Iris pigment epithelial cell (primary cell): ENCODE measurements around the gene NAT8L.

Experiments used
- DNase-seq: peaks from one replicate; pipeline ENCODE4 v3.0.0-alpha.2; 2011; ENCODE audit warnings: low read depth

NAT8L gene

DNA sequence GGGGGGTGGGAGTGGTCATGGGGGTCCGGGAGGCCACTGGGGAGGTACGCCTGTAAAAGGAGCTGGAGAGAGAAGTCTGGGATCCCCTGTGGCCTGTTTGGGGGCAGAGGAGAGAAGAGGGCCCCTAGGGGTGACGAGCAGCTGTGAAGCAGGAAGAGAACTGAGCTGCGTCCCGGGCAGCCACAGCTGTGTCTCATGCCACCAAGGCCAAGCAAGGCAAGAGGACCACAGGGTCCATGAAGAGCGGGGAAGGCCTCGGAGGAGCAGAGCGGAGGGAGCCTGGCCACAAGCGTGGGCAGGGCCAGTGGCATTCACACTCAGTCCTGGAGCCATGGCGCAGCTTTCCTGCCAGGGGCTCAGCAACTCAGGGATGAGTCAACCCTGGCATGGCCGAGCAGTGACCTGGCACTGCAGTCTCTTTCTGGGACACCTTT is 13.6 kb upstream of the NAT8L start:
- no peak for DNase-seq

DNA sequence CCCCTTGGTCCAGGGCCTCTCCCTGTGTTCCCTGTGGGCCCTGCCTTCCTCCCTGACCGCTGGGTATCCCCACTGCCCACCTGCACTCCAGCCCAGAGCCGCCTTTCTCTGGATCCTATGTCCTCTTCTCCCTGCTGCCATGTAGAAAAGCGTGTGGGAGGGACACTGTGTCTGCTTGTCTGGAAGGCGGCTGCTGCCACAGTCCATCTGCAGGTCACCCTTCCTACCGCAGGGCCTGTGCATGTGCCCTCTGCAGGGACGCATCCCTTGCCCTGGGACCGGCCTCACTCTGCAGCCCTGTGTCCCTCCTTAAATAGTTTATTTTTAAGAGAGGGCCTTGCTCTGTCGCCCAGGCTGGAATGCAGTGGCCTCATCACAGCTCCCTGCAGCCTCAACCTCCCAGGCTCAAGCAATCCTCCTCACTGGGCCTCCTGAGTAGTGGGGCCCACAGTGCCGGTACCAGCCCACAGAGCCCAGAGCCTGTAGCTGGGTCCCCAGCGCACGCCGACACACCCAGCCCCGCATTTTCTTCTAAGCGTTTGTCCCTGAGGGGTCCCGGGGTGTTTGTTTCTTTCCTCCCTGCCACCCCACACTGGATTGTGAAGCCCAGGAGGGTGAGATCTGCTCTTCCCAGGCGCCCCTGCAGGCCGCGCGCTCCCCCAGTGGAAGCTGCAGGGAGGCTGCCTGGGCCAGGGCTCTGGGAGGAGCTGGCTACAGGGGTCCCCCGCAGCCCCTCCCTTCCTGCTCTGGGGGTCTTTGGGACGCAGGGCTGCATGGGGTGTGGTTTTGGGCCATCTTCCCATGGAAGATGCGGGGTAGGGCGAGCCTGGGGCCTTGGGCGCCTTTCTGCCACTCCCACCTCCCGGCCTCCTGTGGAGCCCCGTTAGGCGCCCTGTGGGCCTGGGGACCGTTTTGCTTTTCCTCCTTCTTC is 12.8 kb upstream of the NAT8L start:
- DNase-seq: no peak

DNA sequence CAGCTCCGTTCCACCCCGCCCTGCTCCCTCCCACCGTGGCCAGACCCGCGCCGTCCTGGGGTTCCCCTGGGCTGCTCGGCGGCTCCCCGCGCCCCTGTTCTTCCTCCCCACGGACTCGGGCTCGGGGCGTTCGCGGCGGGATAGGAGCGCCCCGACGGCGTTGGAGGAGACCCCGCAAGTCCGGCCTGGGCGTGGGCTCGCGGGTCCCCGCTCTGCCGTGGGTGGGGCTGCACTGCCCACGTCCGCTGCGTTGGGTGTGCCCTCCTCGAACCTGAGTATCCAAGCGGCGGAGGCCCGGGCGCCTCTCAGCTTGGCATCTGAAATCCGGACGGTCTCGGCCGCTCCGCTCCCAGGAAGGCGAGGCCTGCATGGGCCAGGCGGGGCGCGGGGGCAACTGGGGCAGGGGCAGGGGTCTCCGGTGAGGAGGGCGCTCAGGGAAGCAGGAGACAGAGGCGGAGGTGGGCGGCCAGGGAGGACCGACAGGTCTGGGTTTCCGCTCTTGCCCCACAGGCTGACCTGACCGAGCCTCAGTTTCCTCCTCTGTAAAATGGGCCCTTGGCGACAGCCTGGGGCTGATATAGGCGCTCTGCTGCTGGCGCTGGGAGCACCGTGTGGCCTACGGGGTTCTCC is 12.0 kb upstream of the NAT8L start:
- no peak for DNase-seq

DNA sequence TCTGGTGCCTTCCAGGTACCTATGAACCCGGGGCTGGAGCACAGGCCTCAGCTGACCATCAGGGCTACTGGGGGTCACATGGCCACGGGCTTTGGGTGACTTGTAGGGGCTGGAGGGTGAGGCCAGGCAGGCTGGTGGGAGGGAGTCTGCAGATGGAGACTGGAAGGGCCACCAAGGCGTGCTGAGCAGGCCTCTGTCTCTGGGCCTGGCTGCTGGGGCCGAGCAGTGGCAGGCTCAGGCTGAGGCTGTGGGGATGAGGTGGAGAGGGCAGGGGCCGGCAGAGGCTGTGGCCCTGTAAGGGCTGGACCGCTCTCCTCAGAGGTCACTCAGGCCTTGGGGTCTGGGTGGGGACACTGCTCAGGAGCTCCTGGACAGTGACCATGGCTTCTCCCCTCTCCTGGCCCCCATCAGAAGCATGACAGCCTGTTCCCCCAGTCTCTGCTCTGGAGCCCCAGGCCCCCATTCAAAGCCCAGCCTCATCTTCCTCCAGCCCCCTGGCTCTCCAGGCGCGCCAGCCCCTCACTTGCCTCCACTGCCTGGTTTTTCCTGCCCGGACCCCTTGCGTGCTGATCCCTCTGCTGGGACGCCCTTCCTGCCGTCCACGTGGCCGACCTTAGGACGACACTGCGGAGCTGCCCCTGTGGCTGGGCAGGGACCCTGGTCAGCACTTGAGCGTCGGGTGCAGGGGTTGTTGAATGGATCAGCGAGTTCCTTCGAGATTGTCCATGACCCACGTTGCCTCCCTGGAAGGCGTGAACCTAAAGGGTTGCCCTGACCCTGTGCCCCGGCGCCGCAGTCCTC is 11.1 kb upstream of the NAT8L start:
- no peak for DNase-seq

DNA sequence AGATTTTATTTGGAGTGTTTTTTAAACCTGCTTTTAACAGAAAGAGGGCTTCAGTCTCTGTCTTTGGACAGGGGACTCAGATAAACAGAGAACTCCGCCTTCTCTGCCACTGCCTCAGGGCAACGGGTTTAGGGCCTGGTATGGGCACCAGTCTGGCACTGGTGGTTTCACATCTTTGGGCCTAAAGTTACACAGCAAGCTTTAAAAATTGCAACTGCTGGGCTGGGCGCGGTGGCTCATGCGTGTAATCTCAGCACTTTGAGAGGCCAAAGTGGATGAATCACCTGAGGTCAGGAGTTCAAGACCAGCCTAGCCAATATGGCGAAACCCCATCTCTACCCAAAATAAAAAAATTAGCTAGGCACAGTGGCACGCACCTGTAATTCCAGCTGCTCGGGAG is 10.3 kb upstream of the NAT8L start:
- DNase-seq: no peak

DNA sequence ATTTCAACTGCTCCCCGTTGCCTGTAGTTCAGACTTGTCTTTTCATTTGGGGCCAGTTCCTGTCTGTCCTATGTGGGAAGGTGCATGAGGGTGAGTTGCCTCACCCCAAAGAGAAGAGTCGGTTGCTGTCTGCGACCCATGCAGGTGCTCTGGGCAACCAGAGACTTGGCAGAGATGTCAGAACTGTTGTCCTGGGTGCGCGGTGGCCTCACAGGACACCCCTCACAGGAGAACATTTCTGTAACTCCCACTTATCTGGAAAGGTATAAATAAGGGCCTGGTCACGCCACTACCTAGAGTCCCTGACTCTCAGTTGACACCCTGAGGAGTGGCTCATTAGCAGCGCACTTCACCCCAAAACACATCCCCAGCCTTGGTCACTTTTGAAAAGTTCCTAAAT is 9.7 kb upstream of the NAT8L start:
- DNase-seq: no peak

DNA sequence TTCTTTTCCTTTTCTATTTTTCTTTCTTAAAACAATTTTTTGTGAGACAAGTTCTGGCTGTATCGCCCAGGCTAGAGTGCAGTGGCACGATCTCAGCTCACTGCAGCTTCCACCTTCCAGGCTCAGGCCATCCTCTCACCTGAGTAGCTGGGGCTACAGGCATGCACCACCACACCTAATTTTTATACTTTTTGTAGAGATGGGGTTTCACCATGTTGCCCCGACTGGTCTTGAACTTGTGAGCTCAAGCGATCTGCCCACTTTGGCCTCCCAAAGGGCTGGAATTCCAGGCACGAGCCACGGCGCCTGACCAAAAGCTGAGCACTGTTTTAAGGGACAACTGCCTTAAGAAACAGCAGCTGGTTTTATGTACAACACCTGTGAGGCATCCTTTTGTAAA is 9.3 kb upstream of the NAT8L start:
- DNase-seq: no peak

DNA sequence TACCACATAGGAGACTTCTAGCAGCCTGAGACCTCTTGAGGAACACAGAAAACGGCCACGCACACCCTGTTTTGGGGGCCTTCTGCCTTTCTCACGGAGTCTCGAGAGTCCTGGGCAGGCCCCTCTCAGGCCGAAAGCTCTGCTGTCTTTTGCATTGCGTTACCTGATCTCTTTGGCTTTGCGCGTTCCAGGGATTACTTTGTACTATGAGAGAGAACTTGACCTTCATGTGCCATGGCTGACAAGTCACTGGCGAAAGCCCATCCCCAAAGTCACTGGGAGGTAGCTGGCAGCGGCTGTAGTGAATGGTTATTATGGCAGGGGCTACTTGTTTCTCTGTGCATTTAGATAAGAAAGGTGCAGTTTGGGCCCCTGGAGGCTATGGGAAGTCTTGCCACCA is 8.0 kb upstream of the NAT8L start:
- no peak for DNase-seq

DNA sequence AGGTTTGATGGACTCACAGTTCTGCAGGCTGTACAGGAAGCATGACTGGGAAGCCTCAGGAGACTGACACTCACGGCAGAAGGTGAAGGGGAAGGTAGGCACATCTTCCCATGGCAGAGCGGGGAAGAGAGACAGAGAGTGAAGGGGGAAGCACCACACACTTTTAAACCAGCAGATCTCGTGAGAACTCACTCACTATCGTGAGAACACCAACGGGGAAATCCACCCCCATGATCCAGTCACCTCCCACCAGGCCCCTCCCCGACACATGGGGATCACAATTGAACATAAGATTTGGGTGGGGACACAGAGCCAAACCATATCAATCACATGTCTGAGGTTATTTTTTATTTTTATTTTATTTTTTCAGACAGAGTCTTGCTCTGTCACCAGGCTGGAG is 4.9 kb upstream of the NAT8L start:
- DNase-seq: no peak

DNA sequence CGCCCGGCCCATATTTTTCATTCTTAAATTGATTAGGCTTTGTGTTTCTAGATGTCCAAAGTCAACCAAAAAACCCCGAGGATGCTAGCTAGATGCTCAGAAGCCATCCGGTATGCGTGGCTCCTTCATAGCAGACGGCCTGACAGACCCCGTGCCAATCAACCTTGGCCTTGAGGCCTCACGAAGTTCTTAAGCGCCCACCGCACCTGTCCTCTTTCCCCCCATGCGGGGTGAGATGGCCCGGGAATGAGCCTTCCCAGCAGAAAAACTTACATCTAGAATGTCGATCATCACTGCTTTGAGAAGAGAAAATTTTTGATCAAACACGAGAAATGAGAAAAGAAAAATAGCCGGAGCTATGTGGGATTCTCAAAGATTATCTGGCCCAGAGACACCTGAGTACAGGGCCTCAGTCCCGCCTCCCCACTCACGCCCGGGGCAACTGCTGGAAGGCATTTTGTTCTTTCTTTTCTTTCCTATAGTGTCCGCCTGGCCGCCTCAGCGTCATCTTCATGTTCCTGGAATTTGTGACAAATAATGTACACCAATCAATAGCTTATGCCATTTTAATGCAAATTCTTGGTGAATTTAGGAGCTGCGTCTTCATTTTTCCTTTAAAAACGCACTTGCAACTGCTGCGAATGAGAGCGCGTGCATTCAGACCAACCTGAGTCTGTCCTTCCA is 1.6 kb upstream of the NAT8L start:
- no peak for DNase-seq

DNA sequence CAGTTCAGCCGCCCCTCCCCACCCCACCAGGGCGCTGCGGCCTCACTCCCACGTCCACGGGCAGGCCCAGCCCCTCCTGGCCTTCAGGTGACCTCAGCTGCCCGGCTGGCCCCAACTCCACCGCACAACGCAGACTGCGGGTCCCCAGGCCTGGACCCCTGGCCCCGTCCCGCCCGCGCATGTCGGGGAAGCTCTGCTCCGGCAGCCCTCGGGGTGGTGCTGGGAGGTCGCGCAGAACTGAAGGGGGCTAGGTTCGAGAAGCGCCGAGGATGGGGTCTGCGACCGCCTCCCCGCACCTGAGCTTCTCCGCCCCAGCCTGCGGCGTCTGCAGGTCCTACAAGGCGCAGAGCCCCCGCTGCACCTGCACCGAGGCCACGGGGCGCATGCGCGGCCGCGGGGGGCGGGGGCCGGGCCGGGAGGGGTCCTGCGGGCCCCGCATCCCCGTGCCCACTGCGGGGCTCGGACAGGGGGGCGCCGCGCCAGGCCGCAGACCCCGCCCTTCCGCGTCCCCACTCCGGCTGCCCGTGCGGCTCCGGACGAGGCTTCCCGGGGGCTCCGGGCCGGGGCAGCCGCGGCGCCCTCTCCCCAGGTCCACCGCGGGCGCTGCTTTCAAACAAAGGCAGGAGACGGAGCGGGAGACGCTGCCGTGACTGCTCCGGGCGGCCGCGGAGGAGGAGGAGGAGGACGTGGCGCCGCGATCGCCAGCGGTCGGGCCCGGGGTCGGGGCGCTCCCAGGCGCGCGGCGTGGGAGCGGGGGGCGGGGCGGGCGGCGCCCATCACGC is 672 bp upstream of the NAT8L start:
- DNase-seq: no peak

DNA sequence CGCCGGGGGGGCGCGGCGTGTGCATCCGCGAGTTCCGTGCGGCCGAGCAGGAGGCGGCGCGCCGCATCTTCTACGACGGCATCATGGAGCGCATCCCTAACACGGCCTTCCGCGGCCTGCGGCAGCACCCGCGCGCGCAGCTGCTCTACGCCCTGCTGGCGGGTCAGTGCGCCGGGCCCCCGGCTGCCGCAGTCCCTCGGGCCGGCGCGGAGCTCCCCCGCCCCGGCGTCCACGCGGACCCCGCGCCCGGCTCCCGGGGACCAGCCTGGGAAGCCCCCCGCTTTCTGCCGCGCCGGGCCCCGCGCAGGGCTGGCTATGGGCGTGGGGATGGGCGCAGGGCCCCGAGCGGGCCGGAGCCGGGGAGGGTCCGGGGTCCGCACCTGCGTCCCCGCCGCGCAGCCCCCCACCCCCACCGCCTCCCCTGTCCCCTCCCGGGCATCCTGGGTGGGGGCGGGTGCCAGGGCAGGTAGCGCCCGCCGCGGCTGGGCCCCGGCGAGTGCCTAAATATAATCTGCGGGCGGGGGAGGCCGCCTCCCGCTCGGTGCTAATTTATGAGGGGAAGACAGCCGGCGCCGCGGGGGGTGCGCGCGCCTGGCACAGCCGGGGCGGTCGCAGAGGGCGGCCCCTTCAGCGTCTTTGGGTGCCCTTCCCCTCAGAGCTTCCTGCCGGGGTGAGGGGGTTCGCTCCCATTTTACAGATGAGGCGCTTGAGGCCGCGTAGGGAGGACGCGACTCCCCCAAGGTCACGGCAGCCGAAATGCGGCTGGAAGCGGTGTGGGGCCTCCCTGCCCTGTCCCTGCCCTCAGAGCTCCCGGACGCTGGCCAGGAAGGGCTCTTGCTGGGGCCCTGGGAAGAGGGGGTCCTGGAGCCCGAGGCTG is 837 bp downstream of the NAT8L start:
- DNase-seq: peak; percentile 12

DNA sequence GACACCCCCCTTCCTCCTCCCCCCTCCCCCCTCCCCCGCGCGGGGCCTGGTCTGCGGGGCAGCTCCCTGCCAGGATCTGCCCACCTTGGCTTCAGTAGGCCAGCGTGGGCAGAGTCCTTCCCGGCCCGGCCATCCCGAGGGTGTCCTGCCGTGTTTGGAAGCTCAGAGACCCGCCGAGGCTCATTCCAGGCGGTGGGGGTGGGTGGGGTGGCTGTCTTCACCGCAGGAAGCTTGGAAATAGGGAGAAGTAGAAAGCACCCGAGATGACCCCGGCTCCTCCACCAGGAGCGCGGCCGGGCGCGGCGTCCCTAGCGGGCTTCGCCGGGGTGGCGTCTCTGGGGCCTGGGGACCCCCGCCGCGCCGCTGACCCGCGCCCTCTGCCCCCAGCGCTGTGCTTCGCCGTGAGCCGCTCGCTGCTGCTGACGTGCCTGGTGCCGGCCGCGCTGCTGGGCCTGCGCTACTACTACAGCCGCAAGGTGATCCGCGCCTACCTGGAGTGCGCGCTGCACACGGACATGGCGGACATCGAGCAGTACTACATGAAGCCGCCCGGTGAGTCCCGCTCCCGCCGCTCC is 1.6 kb downstream of the NAT8L start:
- no peak for DNase-seq

DNA sequence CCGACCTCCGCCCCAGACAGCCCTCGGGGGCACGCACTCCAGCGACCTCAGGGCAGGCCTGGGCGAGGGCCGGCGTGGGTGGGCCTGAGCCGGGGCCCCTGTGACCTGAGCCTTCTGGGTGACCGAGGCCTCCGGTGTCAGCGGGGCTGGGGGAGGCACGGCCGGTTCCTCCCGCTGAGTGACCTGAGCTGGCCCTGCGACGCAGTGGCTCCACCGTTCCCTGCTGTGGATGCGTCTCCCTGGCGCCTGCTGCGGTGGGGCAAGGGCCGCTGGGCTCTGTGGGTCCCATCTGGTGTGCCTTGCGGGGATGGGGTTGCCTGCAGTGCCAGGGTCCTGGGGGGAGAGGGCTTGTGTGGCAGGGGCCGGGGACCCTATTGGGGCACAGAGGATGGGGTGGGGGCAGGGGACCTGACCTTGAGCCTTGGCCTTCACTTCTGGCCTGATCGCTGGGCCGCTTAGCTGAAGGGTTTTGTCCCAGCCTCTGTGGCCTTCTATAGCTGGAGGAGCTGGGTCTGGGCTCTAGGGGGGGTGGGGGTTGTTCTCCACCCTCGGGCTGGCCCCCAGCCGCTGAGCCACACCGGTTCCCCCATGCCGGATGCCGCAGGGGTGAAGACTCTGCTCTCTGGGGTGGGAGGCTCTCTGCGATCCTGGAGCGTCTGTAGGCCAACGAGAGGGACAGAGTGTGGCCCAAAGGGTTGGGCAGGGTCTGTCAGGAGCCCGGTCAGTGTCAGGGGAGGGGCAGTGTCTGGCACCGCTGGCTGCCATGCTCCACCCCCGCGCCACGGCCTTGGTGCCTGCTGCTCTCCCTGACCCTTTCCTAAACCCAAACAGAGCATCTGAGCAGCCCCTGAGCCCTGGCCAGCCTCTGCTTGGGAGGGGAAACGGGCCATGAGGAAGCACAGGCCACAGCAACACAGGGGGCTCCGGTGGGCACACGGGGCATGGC is 2.3 kb downstream of the NAT8L start:
- no peak for DNase-seq

DNA sequence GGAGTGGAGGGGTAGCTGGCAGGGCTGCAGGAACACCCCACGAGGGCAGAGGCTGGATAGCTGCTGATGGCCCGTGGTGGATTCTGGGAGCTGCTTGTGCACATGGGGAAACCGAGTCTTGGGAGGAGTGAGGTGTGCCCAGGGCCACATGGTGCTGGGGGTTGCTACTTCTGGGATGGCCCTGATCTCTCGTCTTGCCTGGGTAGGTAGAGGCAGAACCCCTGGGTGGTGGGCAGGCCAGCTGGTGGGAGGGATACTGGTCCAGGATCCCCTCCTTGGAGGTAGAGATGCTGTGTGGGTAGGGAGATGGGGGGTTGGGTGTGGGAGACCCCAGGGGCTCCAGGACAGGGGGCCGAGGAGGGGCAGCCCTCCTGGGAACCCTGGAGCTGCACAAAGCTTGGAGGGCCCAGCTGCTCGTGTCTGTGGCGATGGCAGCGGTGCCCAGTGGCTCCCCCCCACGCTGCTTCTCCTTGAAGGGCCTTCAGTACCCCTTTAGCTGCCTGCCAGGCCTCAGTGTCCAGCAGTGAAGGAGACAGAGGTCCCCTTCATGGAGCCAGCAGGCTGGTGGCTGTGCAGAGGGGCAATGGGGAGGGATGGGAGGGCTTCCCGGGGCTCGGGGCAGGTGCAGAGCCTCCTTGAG is 3.2 kb downstream of the NAT8L start:
- DNase-seq: no peak

DNA sequence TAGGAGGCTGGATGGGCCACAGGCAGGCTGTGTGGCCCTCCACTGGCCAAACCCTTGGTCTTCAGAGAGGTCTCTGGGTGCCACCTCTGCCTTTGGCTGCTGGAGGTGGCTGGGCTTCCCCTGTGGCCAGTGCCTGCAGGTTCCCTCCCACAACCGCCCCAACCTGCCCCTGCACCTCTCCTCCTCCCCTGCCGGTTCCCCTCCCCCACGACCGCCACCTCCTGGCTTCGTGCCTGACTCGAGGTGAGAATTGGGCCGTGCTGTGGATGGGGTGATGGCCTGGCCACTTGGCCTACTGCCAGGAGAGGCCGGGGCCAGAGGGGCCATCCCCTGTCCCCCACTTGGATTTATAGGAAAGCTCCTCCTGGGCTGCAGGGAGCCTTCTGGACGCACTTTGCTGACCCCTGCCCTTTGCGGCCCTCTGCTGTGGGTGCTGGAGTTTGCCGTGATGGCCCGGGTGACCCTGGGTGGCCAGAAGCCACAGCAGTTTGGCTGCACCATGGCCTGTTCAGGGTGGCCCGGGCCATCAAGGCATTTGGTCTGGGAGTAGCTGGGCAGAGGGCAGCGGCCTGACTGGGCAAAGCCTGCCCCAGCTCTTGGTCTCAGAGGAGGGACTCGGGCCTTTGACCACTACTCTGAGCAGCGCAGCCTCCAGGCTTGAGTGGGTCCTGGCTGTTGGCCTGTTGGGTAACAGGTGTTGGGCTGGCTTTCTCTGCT is 3.8 kb downstream of the NAT8L start:
- DNase-seq: no peak

DNA sequence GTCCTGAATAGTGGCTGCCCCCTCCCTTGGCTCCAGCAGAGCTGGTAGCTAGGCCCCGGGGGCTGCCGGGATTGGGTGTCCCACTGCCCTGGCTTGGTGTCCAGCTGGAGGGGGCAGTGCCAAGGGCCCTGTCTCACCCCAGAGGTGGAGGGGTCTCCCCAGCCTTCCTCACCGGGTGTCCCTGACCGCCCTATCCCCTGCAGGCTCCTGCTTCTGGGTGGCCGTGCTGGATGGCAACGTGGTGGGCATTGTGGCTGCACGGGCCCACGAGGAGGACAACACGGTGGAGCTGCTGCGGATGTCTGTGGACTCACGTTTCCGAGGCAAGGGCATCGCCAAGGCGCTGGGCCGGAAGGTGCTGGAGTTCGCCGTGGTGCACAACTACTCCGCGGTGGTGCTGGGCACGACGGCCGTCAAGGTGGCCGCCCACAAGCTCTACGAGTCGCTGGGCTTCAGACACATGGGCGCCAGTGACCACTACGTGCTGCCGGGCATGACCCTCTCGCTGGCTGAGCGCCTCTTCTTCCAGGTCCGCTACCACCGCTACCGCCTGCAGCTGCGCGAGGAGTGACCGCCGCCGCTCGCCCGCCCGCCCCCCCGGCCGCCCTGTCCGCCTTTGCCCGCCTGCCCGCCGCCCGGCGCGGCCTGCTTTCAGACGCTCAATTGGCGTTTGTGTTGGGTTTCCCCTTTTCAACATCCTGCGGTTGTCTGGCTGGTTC is 4.6 kb downstream of the NAT8L start:
- DNase-seq: no peak
